Stimulated activated CD4-positive, alpha-beta T cell treated with anti-CD3 and anti-CD28 coated beads, Interleukin-12 subunit alpha, Interleukin-12 subunit beta, amount 100 ng/mL, for 48 hours (primary cell): ENCODE data around the gene C4orf51.

Experiments
- DNase-seq, 3 donors: peaks; one replicate each; pipeline ENCODE4 v3.0.0-alpha.2; 2020; ENCODE audit warnings: low read depth in 2 of 3, low spot score in 1 of 3

Gene C4orf51

GRCh38 chr4:145709336-145709735, 29.4 kb downstream of the C4orf51 start:
- no peak for DNase-seq

- DNase-seq: no peak
Observed at GRCh38 chr4:145709843-145710242, 29.9 kb downstream of the C4orf51 start.

- DNase-seq: no peak
Observed at GRCh38 chr4:145716200-145716599, 36.3 kb downstream of the C4orf51 start.

GRCh38 chr4:145716661-145717200, 36.8 kb downstream of the C4orf51 start:
- no peak for DNase-seq

GRCh38 chr4:145719752-145720624, 40.0 kb downstream of the C4orf51 start:
- peak in 2 of 3 donors; percentile 17 to 28 for DNase-seq

- DNase-seq: no peak
Observed at GRCh38 chr4:145720656-145721055, 40.7 kb downstream of the C4orf51 start.

- DNase-seq: no peak
Observed at GRCh38 chr4:145722561-145722960, 42.6 kb downstream of the C4orf51 start.

- no peak for DNase-seq
Observed at GRCh38 chr4:145723336-145723735, 43.4 kb downstream of the C4orf51 start.

GRCh38 chr4:145730026-145730425, 50.1 kb downstream of the C4orf51 start:
- DNase-seq: no peak

GRCh38 chr4:145731028-145731427, 51.1 kb downstream of the C4orf51 start:
- no peak for DNase-seq

- no peak for DNase-seq
Observed at GRCh38 chr4:145732001-145732815, 52.3 kb downstream of the C4orf51 start.

- DNase-seq: peak; percentile 66 to 83 (median 75)
Observed at GRCh38 chr4:145732895-145733880, 53.2 kb downstream of the C4orf51 start.

- no peak for DNase-seq
Observed at GRCh38 chr4:145734031-145734430, 54.1 kb downstream of the C4orf51 start.

GRCh38 chr4:145734576-145735346, 54.8 kb downstream of the C4orf51 start:
- DNase-seq: no peak

GRCh38 chr4:145735347-145735675, 55.4 kb downstream of the C4orf51 start:
- DNase-seq: no peak

GRCh38 chr4:145735827-145736226, 55.9 kb downstream of the C4orf51 start:
- DNase-seq: no peak

- no peak for DNase-seq
Observed at GRCh38 chr4:145736241-145736831, 56.4 kb downstream of the C4orf51 start.

- DNase-seq: no peak
Observed at GRCh38 chr4:145739845-145740244, 59.9 kb downstream of the C4orf51 start.

GRCh38 chr4:145740806-145741205, 60.9 kb downstream of the C4orf51 start:
- no peak for DNase-seq

GRCh38 chr4:145743641-145744040, 63.7 kb downstream of the C4orf51 start:
- DNase-seq: no peak
